HPDE6-E6E7 (cell line): ENCODE results near the gene OTUD4.
"Not testable (repeated sequence)": the region's sequence is repeated elsewhere in the genome, so short reads cannot be mapped to it uniquely, and the experiment has no call there.

Source experiments
- DNase-seq: peaks from one replicate; pipeline ENCODE4 v3.0.0; 2011; ENCODE audit warnings: missing footprints; ENCODE audit errors: extremely low spot score

The OTUD4 gene

DNA sequence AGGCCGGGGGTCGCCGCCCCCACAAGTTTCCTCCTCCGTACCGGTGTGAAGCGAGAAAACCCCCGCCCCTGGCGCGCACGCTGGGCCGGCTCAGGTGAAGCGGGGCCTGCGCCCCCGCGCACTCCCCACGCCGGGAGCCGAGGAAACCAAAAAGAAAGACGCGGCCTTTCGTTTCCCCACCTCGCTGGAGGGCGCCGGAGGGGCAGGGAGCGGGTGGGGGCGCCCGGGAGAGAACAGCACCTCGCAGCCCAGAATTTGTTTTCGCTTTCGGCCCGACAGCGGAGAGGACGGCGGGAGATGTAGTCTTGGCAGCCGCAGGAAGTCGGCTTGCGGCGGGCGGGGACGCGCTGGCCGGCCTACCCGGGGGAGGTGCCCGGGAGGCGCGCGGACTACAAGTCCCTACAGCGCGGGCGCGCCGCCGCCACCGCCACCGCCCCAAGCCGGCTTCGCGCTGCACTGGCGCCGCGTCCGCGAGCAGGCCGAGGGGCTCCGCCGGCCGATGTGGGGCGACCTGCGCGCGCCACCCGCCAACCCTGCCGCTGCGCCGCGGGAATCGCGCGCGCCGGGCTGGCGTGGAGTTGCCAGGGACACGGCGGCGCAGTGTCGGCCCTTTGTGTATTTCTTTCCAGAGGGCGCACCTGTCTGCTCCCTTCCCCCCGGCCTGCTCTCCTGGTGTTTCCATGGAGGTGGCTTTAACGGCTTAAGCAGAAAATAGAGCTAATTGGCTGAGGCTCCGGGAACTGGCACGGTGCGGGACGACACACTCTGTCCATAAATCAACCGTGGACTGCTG lies at the start of gene OTUD4:
Gene OTUD4, minus strand, starts transcription at position 292 of the 793 bp plus-strand sequence. CDS start 616 bp downstream, outside the sequence.
- DNase-seq, result peak; percentile 89

- not testable (repeated sequence) for DNase-seq
Measured at GRCh38 chr4:145223228-145223627, 42.8 kb upstream of the OTUD4 start.

- DNase-seq, result not testable (repeated sequence)
Measured at GRCh38 chr4:145221529-145221928, 41.1 kb upstream of the OTUD4 start.

GRCh38 chr4:145219090-145219489 lies 38.7 kb upstream of the OTUD4 start:
- DNase-seq, result no peak

- no peak for DNase-seq
Measured at GRCh38 chr4:145218251-145218650, 37.9 kb upstream of the OTUD4 start.

- DNase-seq, result no peak
Measured at GRCh38 chr4:145217349-145217748, 37.0 kb upstream of the OTUD4 start.

GRCh38 chr4:145216535-145216934 lies 36.1 kb upstream of the OTUD4 start:
- no peak for DNase-seq

GRCh38 chr4:145213245-145213644 lies 32.9 kb upstream of the OTUD4 start:
- DNase-seq, result no peak

DNA sequence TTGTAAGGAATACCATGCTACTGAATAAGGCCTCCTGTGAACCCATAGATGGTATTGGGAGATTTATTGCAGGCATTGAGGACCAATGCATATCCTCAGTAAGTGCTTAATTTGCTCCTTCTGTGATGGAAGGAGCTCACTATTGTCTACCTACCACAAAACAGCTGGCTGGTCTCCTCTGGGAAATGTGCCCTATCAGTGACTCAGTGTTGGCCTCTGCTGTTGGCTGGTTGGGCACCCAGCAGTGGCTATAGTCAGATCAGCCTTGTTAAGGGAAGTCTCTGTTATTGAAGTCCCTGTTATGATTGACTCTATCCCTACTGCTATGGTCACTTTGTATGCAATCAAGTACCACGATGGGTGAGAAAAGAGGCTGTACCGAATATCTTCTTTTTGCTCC lies 27.5 kb upstream of the OTUD4 start:
- DNase-seq, result no peak

DNA sequence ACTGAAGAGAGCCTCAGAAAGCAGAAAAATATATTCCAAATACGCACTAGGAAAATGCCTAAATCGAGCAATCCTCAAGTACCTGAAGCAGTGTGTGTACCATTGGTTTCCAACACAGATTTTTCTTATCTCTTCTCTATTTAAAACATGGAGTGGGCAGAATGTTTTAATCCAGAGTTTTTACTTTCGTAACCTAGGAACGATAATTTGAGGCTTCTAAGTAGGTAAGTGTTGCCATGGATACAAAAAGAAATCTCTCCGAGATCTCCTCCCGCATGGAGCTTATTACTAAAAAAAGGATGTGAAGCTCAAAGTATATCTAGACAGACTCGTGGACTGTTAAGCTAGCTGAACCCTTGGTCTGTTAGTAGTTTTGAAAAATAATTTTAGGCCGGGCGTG lies 23.0 kb upstream of the OTUD4 start:
- no peak for DNase-seq

- no peak for DNase-seq
Measured at GRCh38 chr4:145200366-145200765, 20.0 kb upstream of the OTUD4 start.

GRCh38 chr4:145199051-145199716 lies 18.8 kb upstream of the OTUD4 start:
- DNase-seq, result no peak

DNA sequence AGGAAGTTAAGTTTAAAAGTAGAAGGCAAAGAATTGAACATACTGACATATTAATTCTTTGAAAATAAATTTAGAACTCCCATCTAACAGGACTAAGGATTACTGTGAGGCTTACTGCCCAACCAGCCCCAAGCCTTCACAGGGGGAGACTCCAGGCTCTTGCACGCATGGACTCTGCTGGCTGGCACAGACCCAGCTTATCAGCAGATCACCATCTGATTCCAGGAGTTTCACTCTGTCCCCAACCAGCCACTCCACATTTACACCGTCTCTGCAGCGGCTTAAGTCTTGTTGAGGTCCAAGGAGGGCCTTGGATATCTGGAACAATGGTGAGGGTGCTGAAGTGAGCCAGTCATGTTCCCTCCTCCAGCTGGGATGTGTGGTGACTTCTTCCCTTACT lies 16.4 kb upstream of the OTUD4 start:
- no peak for DNase-seq

DNA sequence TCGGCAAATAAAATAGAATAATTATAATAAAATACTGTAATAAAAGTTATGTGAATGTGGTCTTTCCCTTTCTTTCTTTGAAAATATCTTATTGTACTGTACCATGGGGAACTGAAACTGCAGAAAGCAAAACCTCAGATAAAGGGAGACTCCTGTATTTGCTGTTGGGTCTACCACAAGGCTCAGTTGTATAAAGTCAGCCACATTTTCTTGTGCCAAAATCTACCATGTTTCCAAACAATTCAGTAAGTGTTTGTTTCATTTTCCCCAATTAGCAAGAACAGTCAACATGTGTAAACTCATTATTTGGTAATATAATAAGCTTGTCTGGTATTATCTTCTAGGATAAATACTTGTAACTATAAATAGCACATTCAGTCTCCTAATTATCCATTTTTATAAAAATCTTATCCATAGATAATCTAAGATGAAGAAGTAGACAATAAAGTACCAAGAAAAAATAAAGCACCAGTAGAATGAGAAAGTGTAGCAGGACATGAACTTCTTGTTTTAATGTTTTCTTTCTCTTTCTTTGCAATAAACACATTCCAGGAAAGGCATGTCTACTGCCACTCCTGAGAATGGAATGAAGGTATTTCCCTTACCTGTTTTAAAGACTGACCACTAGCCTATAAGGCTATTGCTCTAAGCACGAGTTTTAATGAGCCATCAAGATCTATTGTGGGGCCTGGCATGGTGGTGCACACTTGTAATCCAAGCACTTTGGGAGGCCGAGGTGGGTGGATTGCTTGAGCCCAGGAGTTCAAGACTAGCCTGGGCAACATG lies 15.0 kb upstream of the OTUD4 start:
- DNase-seq, result peak; percentile 46

- DNase-seq, result no peak
Measured at GRCh38 chr4:145189981-145190380, 9.6 kb upstream of the OTUD4 start.

DNA sequence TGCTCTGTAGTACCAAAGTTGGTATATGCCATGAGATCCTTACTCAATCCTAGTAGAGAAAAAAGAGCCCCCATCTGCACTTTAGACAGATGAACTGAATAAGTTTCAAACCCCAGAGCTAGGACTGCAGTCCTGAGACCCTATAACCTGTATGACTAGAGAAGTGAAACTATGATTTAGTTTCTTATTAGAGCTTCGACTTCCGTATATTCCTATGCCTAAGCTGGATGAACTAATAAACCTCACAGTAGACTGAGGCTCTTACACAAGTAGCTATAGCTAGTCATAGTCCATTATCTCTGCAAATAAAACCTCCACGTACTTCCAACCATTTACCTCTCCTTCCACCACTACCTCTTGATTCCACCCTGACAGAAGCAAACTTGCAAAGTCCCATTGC lies 6.3 kb upstream of the OTUD4 start:
- no peak for DNase-seq

DNA sequence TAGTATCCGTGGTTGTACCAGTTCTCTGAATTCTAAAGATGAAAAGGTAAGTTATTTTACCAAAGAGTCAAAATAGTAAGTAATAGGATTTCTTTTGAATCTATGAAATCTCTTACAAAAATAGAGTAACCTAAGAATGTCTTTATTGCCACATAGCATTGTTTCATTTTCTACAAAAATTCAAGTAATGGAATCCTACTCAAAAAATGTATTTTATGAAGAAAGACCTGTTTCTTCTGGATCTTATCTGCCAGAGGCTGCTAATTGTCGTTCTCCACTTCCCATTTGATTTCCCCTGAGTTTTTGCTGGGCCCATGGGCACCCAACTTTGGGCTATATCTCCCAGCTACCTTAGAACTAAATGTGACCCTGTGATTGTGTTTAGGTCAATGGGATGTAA lies 3.2 kb upstream of the OTUD4 start:
- DNase-seq, result no peak

- no peak for DNase-seq
Measured at GRCh38 chr4:145183023-145183422, 2.6 kb upstream of the OTUD4 start.

GRCh38 chr4:145182222-145182621 lies 1.8 kb upstream of the OTUD4 start:
- DNase-seq, result no peak

GRCh38 chr4:145181091-145181501 lies 707 bp upstream of the OTUD4 start:
- no peak for DNase-seq

DNA sequence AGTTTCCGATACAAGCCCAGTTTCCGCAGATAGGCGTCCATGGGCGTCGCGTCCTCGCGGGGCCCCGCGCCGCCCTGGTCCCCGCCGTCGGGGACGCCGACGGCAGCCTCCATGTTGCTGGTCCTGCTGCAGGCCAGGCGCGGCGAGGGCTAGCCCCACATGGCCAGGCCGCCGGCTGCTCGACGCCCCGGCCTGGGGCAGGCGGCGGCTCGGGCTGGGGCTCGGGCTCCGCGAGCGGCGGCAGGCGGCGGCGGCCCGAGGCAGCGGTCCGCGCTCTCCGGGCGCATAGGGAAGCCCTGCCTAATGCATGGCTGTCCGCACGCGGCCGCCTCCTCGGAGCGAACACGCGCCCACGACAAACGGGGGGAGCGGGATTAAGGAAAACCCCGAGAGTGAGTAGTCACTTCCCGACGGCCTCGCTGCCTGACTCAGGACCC lies 510 bp downstream of the OTUD4 start:
- not testable (repeated sequence) for DNase-seq

GRCh38 chr4:145179281-145179860 lies 1.0 kb downstream of the OTUD4 start:
- DNase-seq, result peak; percentile 35
